GM21381 (cell line): ENCODE results near the gene KDM4B.
"Not testable (repeated sequence)": the region's sequence is repeated elsewhere in the genome, so short reads cannot be mapped to it uniquely, and the experiment has no call there.

Experiments
- ATAC-seq: cut with Tn5 transposase; IDR thresholded peaks from one replicate; pipeline ENCODE4 v1.9.1; 2021; ENCODE audit warnings: mild to moderate bottlenecking, moderate library complexity; ENCODE audit not compliant: unreplicated experiment

Gene KDM4B

DNA sequence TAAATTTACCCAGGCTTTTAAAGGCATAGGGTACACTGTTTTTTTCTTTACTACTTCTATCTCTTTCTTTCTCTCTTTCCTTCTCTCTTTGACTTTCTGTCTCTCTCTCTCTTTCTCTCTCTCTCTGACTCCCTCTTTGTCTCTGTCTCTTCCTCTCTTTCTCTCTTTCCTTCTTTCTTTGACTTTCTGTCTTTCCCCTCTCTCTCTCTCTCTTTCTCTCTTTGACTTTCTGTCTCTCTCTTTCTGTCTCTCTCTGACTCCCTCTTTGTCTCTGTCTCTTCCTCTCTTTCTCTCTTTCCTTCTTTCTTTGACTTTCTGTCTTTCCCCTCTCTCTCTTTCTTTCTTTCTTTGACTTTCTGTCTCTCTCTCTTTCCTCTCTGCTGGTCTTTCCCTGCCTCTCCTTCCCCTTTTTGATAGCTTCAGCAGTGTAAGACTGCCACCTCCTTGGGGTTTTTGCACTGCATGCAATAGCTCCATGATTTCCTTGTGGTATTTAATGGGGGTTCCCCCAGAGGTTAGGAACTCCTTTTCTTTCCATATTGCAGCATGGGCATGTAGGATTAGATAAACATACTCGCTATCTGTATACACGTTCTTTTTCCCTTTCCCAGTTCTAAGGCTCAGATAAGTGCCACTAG lies 191.4 kb downstream of the KDM4B start:
- ATAC-seq: not testable (repeated sequence)

DNA sequence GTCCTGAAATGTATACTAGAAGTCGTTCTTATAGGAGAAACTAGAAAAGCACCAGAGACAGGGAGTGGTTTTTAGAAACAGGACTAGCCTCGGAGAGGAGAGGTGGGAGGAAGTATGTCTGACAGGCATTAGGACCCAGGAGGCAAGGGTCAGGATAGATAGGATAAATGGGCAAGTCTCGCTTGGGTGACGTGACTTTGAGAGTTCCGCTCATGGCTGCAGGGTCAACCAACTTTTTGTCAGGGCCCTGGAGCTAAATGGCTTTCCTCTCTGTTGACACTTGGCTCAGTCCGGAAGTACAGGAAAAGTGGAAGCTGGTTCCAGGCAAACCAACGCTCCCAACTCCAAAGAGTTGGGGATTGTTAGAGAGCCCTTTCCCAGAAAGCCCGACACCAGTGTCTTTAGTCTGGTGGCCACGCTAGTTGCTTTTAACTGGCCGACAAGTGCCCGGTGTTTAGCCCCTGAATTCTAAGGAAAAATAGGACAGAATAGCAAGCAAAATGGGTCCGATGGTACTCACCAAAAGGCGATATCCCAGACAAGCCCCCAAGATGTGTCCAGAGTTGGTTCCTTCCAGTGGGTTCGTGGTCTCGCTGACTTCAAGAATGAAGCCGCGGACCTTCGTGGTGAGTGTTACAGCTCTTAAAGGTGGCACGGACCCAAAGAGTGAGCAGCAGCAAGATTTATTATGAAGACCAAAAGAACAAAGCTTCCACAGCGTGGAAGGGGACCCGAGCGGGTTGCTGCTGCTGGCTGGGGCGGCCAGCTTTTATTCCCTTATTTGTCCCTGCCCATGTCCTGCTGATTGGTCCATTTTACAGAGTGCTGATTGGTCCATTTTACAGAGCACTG lies 196.2 kb downstream of the KDM4B start:
- ATAC-seq: not testable (repeated sequence)

DNA sequence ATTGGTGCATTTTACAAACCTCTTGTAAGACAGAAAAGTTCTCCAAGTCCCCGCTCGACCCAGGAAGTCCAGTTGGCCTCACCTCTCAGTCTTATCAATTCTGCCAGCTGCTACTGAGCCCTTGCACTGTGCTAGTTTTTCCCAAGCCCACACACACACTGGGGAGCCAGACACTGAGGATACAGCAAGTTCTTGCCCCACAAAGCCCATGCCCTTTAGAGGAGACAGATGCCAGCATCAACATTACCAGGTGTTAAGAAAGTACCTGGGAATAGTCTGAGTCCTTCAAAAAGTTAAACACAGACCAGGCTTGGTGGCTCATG lies 196.7 kb downstream of the KDM4B start:
- no peak for ATAC-seq

DNA sequence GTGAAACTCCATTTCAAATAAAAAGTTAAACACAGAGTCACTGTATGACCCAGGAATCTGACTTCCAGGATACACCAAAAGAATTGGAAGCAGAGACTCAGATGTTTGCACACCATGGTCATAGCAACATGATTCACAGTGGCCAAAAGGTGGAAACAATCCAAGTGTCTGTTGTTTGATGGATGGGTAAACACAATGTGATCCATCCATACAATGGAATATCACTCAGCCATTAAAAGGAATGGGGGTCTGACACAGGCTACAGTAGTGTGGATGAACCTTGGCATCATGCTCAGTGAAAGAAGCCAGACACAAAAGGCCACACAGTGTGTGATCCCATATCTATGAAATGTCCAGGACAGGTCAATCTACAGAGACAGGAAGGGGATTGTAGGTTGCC lies 197.3 kb downstream of the KDM4B start:
- ATAC-seq: no peak

DNA sequence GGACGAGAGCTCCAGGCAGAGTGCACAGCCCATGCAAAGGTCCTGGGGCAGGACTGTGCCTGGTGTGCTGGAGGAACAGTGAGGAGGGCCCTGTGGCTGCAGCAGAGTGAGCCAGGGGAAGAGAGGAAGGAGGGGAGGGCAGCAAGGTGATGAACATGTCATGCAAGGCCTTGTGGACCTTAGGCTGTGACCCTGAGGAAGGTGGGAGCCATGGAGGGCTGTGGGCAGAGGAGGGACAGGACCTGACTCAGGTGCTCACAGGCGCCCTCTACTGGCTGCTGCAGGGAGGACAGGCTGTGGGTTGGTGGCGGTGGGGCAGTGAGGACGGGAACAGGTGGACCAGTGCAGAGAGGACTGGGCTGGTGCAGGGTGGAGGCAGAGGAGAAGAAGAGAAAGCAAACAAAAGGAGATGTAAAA lies 201.4 kb downstream of the KDM4B start:
- no peak for ATAC-seq

DNA sequence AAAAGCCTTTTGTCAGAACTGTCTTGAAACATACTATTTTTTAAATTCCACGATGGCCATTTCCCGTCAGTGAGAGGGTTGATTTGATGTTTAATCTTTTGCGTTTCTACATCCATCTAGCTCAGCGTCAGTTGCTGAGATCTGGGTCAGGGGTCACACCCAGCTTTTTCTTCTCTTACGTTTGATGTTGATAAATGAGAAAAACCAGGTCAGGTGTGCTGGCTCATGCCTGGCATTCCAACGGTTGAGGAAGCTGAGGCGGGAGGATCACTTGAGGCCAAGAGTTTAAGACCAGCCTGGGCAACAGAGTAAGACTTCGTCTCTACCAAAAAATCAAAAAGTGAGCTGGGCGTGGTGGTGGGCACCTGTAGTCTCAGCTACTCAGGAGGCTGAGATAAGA lies 202.8 kb downstream of the KDM4B start:
- no peak for ATAC-seq

DNA sequence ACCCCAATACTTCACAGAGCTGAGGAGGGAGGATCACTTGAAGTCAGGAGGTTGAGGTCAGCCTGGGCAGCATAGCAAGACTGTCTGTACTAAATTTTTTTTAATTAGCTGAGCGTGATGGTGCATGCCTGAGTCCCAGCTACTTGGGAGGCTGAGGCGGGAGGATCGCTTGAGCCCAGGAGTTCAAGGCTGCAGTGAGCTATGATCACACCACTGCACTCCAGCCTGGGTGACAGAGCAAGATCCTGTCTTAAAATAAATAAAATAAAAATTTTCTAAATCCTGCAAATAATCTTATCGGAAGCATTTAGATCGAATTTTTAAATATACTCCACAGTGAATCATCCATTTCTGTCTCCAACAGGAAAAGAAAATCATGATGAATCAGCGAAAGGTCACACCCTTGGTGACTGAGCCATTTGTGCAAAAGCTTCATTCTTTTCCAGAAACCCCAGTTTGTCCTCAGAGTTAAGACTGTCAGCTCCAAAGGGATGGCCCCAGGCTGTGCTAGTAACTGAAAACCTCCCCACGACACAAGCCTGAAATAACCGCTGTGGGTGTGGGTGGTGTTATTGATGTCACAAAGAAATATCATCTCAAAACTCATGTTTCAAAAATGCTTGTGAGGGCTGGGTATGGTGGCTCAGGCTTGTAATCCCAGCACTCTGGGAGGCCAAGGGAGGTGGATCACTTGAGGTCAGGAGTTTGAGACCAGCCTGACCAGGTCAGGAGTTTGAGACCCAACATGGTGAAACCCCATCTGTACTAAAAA lies 204.1 kb downstream of the KDM4B start:
- ATAC-seq: no peak

DNA sequence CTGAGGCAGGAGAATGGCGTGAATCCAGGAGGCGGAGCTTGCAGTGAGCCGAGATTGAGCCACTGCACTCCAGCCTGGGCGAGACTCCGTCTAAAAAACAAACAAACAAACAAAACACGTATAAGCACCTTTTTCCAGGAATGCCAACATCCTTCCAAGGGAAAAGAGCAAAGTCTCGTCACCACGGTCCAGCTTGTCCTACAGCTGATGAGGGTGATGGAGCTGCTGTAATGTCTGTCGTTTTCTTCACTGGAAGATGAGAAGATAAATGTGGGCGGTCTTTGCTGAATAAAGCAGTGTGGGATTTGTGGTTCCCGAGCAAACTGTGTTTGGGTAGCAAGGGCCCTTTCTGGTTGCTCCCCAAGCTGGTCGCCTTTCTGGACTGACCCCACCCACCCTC lies 205.1 kb downstream of the KDM4B start:
- ATAC-seq: no peak

DNA sequence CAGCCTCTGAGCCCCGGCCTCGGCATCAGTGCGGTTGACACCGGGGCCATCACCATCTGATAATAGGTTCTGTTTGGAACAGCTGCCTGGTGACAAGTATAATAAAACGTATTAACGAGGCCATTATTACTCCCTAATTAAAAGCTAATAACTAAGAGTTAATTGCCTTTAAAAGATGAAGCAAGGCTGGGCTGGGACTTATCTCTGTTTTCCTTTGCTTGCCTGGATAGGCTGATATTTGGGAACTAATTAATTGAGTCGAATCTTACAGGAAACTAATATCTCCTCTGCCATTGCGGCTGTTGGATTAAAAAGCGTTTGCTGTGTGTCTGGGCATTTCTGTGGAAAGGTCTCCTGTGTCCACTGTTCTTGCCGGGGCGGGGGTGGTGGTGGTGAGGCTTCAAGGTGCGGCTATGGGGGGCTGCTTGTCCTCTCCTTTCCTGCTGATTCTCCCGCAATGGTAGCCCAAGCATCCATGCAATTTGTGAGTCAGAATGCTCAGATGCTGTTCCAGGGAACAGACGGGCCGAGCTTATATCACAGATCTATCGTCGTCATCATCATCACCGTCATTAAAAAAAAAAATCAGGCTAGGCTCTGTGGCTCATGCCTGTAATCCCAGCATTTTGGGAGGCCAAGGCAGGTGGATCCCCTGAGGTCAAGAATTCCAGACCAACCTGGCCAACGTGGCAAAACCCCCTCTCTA lies 209.0 kb downstream of the KDM4B start:
- no peak for ATAC-seq

DNA sequence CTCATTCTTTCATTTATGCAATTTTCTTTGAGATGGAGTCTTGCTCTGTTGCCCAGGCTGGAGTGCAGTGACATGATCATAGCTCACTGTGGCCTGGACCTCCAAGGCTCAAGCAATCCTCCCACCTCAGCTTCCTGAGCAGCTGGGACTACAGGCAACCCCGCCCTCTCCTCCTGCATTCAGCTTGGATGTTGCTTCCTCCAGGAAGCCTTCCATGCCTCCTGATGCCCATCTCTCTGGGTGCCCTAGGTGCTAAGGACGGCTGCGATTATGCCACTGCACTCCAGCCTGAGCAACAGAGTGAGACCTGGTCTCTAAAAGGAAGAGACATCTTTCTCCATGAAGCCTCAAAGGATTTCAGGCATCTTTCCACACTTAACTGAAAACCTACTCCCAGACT lies 209.9 kb downstream of the KDM4B start:
- ATAC-seq: no peak

DNA sequence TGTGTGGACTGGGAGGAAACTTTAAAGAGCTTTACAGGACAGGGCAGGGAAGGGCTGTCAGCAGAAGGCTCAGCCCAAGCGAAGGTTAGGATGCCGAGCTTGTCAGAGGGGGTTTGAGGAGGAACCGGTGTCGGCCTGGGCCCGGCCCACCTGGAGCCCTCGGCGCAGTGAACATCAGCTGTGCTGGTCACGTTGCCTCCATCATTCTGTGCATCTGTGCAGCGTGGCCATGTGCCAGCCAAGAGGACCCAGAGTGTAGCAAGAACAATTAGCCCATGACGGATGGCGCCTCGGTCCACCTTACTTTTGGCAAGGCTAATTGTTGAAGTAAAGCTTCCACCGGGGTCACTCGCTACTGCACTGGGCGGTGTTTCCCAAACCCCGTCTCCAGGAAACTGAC lies 210.3 kb downstream of the KDM4B start:
- no peak for ATAC-seq

DNA sequence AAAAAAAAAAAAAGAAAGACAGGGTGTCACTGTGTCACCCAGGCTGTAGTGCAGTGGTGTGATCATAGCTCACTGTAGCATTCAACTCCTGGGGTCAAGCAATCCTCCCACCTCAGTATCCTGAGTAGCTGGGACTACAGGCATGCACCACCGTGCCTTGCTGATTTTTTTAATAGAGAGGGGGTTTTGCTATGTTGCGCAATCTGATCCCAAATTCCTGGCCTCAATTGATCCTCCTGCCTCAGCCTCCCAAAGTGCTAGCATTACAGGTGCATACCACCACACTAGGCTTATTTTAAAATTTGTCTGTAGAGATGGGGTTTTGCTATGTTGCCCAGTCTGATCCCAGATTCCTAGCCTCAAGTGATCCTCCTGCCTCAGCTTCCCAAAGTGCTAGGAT lies 212.4 kb downstream of the KDM4B start:
- no peak for ATAC-seq

DNA sequence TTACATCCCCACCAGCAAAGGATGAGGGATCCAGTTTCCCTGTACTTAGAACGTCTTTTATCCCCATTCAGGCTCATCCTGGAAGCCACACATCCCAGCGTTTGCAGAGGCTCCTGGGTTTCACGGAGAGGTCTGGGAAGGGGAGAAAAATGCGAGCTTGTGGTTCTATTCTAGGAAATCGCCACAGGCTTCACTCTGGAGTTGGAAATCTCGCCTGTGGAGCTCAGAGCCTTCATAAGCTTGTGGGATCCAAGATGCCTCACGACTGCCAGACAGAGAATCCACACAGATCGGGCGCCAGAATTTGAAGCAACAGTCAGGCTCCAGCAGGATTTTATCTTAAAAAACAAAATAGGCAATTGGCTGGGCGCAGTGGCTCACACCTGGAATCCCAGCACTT lies 213.8 kb downstream of the KDM4B start:
- ATAC-seq: no peak

DNA sequence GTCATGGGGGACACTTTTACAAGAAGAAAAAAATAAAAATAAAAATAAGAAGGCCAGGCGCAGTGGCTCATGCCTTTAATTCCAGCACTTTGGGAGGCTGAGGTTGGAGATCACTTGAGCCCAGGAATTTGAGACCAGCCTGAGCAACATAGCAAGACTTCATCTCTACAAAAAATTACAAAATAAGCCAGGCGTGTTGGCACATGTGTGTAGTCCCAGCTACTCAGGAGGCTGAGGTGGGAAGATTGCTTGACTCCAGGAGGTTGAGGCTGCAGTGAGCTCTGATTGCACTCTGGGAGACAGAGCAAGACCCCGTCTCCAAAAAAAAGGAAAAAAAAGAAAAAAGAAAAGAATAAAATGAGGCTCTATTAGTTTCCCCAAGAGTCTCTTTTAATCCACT lies 214.7 kb downstream of the KDM4B start:
- no peak for ATAC-seq

DNA sequence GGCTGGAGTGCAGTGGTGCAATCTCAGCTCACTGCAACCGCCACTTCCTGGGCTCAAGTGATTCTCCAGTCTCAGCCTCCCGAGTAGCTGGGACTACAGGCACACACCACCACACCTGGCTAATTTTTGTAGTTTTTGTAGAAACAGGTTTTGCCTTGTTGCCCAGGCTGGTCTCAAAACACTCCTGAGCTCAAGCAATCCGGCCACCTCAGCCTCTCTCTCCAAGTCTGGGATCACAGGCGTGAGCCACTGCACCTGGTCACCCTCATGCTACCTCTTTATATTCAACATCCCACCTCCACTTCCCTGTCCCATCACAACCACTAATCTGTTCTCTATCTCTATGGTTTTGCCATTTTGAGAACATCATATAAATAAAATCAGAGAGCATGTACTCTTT lies 216.0 kb downstream of the KDM4B start:
- no peak for ATAC-seq

DNA sequence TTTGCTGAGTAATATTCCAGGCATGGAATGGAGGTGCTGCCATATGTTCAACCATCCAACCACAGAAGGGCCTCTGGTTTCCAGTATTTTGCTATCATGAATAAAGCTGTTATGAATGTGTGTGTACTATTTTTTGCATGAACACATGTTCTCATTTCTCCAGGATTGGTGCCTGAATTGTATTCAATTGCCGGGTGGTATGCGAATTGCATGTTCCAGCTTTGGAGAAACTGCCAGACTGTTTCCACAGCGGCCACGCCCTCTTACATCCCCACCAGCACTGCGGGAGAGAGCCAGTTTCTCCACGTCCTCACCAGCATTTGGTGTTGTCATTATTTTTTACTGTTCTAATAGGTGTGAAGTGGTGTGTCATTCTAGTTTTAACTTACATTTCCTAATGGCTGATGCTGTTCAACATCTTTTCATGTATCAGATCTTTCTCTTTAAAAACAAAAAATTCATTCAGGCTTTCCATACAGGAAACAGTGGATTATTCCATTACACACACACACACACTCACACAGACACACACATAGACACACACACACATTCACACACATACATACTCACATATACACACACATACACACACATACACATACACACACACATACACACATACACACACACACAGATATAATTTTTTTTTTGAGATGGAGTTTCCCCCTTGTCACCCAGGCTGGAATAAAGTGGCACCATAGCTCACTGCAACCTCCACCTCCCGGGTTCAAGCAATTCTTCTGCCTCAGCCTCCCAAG lies 217.6 kb downstream of the KDM4B start:
- no peak for ATAC-seq

DNA sequence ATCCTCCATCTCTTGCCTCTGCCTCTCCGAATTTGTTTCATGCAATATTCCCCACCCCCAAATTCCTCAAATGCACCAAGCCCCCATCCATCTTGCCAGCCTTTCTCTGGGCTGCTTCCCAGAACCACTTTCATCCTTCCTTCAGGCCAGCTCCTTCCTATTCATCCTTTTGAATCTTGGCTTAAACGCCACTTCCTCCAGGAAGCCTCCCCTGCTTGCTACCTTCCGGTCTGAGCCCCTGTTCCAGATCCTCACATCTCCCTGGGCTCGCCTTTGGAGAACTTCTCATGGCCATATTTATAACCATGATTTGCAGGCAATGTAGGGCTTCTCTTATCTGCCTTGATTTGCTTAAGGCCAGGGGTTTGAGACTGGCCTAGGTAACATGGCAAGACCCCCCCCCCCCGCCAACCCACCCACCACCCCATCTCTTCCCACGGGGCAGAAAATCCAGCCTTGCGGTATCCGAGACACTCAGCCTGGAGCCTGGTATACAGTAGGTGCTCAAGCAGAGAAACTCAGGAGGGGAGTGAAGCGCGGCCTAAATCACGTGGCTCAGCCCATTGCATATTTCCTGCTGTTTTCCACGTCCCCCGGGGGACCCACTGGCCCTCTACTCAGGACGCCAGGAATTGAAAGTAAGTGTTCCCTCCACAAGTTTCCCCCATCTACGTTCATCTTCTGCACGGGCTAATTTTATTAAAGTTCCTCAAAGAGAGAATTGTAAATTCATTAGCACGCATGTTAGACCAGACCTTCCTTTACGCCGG lies 219.8 kb downstream of the KDM4B start:
- ATAC-seq: no peak

DNA sequence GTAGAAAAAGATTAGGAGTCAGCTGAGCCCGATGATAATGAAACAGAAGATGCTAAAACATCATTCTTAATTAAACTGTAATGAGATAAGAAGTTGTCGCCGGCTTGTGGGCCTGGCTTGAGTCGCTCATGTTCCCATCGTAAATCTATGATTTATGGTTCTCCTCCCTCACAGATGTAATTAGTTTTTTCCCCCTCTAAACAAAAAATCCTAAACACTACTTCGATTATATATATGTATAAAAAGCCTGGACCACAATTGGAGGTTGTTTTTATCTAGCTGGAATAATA lies 220.3 kb downstream of the KDM4B start:
- ATAC-seq: no peak

DNA sequence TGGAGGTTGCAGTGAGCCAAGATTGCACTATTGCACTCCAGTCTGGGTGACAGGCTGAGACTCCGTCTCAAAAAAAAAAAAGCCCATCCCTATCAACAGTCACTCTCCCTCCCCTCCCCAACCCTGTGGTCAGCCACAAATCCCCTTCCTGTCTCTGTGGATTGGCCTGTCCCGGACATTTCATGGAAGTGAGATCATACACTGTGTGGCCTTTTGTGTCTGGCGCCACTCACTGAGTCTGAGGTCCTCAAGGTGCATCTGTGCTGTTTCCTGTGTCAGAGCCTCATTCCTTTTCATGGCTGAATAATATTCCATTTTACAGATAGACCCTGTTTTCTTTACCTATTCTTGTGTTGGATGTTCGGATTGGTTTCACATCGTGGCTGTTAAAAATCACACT lies 222.2 kb downstream of the KDM4B start:
- ATAC-seq: no peak

DNA sequence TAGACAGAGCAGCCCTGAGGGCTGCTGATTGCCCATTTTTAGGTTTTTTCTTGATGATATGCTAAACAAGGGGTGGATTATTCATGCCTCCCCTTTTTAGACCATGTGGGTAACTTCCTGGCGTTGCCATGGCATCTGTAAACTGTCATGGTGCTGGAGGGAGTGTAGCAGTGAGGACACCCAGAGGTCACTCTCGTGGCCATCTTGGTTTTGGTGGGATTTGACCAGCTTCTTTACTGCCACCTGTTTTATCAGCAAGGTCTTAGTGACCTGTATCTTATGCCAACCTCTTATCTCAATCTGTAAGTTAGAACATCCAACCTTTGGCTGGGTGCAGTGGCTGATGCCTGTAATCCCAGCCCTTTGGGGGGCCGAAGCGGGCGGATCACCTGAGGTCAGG lies 223.7 kb downstream of the KDM4B start:
- no peak for ATAC-seq
